CD4-positive, alpha-beta T cell treated with Interleukin-12 subunit alpha and Interleukin-12 subunit beta, for 1 hour (primary cell): ENCODE results near the gene HPCA.

Experiments used
- DNase-seq: peaks from one replicate; pipeline ENCODE4 v3.0.0-alpha.2; 2020

HPCA gene

GRCh38 chr1:32871364-32872191, 14.7 kb upstream of the HPCA start:
- no peak for DNase-seq

DNA sequence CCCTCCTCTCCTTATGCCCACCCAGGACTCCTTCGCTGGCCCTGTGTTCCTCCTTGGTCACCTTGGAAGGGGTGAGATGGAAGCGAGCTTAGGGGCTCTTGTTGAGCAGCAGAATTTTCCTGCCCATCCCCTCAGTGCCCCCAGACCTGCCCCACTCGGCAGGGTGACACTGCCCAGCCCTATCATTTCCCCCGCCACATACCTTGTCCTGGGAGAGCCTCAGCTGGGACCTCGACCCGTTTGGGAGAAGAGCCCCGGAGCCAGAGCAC, 14.2 kb upstream of the HPCA start:
- DNase-seq, result no peak

GRCh38 chr1:32873484-32873883, 12.8 kb upstream of the HPCA start:
- DNase-seq, result no peak

DNA sequence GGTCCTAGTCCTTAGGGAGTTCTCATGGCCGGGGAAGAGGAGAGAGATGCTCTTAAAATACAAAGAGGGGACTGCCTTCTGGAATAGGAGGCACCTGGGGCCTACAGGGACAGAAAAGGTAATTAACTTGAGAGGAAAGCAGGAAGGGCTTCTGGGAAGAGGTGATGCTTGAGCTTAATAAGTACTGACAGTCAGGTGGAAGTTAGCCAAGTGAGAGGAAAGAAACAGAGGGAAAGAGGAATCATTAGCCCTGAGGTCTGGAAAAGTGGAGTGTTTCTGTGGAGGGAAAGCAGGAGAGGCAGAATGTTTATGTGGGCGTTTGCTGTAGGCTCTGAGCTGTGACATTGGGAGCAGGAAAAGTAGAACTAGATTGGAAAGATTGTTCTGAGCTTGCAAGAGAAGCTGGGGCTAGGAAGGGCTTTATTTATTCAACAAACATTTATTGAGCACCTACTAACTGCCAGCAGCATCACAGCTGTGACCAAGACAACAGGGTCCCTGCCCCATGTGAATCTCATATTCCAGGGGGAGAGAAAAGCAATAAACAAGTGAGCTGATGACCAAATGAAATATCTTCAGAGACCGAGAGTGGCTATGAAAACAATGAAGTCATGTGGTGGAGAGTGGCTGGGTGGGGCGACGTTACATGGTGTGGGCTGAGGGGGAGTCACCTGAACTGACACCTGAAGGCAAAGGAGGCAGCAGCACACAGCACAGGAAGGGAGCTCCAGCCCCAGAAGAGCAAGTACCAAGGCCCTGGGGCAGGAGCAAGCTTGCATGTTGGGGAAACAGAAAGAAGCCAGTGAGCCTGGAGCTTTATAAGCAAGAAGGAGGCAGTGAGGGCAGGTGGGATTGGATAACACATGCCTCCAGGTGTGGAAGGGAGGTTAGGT, 11.2 kb upstream of the HPCA start:
- DNase-seq, result no peak

GRCh38 chr1:32876341-32877210, 9.7 kb upstream of the HPCA start:
- DNase-seq, result peak; percentile 63

GRCh38 chr1:32877211-32878110, 8.8 kb upstream of the HPCA start:
- no peak for DNase-seq

DNA sequence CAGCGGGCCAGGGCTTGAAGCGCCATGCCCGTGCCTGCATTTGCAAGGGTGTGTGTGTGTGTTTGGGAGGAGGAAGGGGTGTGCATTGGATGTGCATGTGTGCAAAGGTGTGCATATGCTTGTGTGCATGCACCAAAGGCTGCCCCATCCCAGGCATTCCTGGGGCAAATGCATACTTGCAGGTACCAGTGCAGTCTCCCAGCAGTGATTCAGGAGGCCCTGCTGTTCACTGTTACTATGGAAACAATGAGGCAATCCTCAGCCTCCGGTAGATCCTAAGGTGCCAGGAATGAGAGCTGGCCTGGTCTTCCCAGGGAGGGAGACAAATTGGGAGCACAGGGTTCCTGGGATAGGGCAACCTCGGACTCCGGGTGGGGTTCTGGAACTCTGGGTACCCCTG, 8.1 kb upstream of the HPCA start:
- no peak for DNase-seq

- DNase-seq, result no peak
Measured at GRCh38 chr1:32878637-32879041, 7.7 kb upstream of the HPCA start.

- no peak for DNase-seq
Measured at GRCh38 chr1:32881291-32881690, 5.0 kb upstream of the HPCA start.

DNA sequence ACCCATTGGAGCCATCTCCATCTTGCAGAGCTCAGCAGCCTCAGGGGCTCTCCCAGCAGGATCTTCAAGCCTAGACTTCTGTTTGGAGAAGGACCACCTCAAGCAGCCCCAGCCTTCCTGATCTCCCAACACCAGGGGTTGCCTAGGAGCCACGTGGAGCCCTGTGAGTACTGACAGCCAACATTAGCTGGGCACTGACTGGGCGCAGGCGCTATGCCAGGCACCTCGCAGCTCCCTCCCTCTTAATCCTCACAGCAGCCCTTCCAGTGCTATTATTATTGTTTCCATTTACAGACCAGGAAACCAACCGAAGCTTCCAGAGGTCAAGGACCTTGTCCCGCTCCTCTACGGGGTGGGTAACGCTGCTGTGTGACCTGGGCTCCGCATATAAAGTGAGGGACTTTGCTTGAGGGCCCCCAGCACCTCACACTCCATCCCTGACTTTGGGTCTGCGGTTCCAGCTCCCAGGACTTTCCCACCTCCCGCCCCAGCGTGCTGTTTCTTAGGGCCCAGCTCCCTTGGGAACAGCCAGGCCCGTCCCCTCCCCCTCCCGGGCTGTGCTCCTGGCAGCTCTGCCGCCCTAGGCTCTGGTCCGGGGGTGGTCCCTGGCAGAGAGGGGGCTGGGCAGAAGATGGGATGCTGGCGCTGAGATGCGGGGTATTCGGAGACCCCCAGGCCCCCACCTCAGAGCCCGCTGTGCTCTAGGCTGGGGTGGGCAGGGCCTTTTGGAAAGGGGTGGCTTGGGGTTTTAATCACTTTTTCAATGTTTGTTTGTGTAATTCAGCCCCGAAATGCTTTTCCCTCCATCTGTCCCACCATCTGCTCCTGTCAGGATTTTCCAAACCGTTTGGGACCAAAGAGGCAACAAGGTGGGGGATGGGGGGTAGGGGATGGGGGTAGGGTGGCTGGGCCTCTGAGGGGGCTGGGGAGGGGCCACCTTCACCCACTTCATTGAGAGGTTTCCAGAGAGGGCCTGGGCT, 4.1 kb upstream of the HPCA start:
- DNase-seq, result no peak

- DNase-seq, result no peak
Measured at GRCh38 chr1:32883338-32884031, 2.8 kb upstream of the HPCA start.

DNA sequence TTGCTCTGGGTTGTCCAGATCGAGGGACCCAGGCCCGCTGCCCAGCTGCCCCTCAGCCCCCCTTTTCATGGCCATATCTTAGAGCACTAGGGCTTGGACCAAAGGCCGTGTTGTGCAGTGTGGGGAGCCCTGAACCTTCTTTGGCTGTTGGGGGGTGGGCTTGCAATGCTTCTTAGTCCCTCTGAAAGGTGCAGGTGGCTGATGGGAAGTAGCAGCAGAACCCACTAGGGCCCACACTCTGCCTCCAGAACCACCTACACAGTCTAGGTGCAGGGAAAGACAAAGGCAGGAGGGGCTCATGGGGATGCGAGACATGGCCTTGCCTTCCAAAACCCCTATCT, 2.3 kb upstream of the HPCA start:
- DNase-seq, result no peak

DNA sequence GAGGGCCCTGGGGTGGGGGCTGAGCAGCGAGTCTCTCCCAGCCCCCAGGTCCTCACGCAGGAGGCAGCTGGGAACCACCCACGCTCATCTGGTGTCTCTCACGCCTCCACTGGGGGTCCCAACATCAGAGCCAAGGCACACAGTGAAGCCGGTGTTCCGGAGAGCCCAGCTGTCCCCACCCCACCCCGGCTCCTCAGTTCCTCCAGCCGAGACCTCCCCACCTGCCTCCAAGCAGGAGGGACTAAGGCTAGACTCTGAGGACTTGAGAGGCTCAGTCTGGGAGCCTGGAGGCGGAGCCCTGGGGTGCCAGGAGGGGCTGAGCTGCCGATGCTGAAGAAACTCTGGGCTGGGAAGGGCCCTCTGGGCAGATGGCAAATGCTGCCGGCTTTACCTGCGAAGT, 1.6 kb upstream of the HPCA start:
- no peak for DNase-seq

- DNase-seq, result no peak
Measured at GRCh38 chr1:32885676-32886003, 651 bp upstream of the HPCA start.

DNA sequence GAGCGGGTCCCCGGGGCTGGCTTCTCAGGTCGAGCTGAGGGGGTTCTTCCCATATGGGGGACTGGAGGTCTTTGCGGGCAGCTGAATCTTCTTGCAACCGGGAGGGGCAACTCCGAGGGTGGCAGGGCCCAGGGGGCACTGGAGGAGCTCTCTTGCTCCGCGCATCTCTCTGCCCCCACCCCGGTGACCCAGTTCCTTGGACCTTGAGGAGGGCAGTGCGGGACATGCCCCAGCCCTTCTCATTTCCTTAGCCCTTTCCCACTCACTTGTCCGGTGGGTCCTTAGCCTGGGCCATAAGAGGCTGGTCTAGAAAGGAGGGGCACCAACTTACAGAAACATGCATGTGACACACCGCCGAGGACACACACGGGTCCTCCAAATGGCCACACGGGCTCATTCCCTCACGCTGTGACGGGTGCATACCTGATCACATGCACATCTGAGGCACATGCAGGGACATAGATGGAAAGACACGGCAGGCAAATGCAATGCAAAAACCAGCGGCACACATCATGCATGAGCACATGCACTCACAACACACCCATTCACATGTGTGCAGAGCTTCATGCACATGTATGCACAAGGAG, 630 bp downstream of the HPCA start:
- no peak for DNase-seq

DNA sequence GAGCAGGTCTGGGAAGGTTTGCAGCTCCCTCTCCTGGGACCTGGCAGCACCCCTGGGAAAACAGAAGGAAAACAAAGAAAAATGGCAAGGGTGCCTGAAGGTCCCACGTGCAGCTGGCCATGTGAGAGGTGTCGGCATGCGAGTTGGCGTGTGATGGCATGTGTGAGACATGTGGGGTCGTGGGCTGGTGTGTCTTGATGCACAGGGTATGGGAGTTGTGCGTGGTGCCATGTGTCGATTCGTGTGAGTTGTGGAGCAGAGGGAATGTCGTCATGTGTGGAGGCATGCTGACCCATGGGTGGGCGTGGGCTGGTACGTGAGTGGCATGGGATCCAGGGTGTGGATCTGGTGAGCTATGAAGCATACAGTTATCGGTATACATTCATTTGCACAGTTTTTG, 1.3 kb downstream of the HPCA start:
- no peak for DNase-seq

- no peak for DNase-seq
Measured at GRCh38 chr1:32888134-32888533, 1.8 kb downstream of the HPCA start.

- no peak for DNase-seq
Measured at GRCh38 chr1:32888677-32889420, 2.6 kb downstream of the HPCA start.

DNA sequence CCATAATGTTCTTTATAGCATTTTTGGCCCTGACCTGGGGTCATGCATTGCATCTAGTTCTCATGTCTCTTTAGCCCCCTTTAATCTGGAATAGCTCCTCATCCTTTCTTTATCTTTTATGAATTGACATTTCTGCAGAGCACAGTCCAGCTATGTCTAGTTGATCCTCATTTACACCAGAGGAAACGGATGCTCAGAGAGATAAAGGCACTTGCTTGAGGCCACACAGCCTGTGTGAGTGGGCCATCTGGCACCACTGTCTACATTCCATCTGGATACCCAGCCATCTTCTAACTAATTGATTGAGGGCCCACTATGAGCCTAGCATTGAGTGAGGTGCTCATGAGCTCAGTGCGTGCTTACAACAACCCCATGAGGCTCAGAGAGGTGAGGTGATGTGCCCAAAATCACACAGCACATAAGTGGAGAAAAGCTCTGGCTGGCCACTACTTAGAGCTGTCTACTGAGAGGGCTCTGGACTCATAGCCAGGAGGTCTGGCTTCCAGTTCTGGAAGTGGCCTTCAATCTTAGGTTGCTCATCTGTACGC, 3.5 kb downstream of the HPCA start:
- no peak for DNase-seq
